Activated T-helper 1 cell treated with anti-CD3 and anti-CD28 coated beads, Interleukin-2, amount 50 U/mL, for 16 hours (primary cell): ENCODE measurements around the gene MAGI1.
"Not testable (repeated sequence)": the region's sequence is repeated elsewhere in the genome, so short reads cannot be mapped to it uniquely, and the experiment has no call there.

ENCODE experiments used
- DNase-seq, 2 donors: peaks; one replicate each; pipeline ENCODE4 v3.0.0-alpha.2; 2020; ENCODE audit warnings: low read depth in 1 of 2, low spot score in 1 of 2

Gene MAGI1

DNA sequence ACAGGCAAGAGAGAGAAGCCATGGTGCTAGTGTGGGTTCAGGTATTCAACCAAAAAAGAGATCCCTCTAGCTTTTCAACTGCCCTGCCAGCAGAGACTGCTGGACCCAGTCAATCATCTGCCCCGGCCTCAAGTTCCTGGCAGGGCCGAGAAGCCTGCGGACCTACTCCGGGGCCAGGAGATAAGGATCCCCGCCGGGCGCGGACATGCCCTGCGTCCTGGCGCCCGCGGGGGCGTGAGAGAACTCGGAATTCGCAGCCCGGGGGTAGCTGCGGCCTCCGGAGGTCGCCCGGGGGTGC lies 821 bp upstream of the MAGI1 start:
- no peak for DNase-seq

DNA sequence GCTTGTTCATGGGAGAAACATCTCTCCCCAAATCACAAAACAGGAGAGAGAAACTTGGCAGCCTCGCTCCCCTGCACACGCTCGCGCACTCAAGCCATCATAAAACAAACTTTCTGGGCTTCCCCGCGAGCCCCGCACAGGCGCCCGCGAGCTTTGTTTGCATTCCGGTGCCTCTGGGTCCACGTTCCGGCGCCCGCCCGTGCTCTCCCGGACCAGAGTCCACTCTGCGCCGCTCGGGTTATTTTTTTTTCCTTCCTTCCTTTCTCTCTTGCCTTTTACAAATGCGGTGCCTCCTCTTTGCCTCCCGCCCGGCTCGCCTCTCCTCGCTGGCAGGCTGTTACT lies 363 bp downstream of the MAGI1 start:
- no peak for DNase-seq

DNA sequence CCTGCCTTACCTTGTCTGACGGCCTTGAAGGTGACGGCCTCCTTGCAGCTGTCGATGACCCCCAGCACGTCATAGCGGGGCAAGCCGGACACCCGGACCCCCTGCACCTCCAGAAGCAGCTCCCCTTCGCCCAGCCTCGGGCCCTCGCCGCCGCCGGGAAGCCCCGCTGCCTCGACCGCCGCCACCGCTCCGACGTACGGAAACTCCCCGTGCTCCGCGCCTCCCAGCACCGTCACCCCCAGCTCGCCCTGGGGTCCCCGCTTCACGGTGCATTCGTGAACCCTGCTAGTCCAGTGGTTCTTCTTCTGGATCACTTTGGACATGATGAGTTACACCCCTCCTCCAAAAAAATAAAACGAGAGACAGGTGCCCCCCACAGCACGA lies 740 bp downstream of the MAGI1 start:
- no peak for DNase-seq

DNA sequence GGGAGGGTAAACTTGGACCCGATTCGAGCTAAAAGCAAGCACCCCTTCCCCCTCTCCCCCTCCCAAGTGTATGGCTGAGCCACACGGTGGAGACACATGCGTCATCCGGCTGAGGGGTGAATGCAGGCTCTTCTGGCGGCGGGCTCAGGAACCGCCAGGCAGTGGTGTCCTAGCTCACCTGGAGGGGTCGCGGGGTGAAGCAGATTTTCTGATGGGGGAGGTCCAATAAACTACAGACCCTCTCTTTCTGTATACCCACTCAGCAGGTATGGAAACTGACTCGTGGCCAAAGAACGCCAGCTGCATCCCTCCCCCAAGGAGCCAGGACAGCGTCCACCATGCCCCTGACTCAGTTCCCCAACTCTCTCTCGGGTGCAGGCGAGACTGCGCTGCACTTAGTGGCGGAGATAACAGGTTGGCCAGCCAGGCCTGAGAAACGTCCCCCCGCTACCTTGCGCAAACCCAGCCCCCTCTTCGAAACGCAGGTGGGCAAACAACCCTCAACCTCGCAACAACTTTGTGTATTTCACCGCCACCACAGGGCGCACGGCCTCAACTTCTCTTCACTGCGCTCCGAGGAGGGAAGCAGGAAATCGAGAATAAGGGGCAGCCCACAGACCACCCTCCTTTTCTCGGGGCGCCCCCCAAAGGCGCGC lies 1.3 kb downstream of the MAGI1 start:
- DNase-seq: no peak

DNA sequence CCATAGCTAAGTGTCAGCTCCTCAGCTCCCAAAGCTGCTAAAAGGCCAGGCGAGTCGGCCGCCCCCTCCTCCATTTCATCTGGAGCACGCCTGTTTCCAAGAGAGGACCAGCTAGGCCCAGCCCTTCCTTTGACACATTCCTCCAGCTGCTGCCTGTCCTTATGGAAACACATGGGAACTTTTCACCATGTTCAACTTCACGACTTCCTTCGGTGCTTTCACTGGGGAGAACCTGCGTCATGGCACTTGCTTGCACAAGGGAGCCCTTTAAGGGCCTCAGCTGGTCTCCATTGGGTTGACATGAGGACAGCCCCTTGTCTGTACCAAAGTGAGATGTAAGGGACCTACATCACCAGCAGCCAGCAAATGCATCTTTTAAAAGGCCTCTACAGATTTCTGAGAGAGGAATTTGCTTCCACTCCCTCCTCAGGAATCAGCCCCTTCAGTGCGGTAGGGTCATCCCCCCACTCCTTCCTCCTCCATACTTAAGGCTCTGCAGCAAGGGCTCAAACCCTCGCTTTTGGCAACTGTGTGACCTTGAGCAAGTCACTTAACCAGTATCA lies 2.1 kb downstream of the MAGI1 start:
- DNase-seq: no peak

DNA sequence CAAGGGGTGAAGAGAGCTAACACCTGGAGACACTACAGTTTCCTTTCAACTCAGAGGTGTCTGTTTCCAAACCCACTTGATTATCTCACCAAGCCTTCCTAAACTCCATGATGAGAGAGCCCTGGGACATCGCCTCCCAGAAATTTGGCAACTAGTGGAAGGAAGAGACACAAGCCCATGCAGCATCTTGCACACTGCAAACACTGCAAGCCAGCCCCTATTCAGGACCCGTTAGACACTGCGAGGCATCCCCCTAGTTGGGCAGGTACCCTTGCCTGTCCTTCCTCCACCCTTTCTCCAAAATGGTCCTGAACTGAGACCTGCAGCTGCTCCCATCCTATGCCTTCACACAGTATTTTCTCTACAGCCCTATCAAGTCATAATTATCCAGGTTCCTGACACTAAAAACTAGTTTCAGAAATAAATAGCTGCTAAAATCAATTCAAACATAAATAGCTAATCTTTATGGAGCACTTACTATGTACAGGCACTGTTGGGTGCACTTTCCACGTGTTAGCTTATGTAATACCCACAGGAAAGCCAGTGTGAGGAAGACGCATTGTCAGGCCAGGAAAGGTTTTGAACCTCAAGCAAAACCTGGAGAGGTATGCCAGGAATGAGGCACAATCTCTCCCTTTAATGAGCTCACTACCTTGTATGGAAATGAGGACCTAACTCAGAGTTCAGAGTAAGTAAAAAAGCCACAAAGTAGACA lies 2.8 kb downstream of the MAGI1 start:
- DNase-seq: no peak

DNA sequence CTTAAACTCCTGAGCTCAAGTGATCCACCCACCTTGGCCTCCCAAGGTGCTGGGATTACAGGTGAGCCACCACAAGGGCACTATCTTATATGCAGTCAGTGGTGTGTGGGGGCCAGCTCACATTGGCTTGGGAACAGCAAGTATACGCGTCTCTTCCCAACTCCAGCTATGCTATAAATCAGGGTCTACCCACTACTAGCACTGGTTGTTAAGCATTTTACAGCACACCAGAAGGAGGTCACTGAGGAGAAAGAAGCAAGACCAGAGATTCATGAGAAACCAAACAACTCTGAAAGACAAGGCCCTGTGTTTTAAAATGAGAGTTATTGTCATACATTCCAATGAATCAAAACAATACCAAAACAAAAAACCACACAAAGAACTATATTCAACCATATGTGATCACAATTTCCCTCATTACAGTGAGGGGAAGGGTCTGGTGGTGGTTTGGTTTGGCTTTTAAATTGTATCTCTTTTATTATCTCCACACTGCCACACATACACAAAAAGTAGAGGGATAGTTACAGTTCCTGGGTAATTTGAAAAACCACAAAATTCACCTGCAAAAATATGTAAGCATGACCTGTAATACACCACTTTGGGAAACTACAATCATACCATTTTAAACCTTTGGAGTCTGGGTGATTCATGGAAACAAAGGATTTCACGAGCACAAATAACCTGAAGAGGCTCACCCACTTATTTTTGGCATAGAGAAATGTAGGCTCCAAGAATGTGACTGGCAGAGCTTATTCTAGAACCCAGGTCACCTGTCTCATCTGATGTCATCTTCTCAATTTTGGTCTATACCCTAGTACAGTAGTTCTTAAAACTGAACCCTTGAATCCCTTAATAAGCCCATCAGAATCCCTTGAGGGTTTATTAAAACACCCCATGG lies 5.2 kb downstream of the MAGI1 start:
- DNase-seq: no peak

DNA sequence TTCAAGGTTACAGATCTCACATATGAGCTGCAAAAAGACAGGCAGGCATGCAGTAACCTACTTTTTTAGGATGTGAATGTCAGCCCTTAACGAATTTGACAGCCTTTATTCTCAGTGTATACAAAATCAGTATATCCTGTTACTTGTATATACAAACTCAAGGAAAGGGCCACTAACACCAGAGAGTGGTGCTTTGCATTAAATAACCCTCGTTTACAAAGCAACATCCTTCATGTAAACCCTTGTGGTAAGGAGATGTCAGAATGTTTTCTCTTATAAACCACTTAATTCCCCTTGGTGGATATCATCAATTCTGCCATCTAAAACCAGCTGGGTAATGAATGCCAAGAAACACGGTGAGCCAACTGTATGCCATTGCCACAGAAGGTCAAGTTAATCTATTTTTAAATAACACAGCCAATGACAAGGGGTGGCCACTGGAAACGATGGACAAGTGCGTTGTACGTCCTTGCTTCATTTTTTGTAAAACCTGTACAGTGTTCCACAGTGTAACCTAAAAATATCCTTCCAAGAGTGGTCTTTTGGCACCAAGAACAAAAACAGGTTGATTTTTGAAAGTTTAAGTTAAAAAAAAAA lies 7.5 kb downstream of the MAGI1 start:
- no peak for DNase-seq

DNA sequence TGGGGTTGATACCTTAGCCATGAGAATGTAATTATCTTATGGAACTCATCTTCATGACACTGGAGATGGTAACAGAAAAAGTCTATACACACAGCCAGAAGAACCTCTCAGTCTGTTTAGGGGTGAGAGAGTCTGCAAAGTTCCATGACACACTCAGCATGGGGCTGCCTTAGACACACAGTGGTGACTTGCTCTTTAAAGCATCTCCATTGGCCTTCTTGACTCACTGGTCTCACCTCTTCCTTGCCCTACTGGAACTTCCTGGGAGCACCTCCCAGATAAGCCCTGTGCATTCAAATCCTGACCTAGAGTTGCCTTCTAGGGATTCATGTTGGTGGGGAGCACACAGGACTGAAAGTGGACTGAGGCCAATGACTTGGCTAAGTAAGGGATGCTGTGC lies 9.3 kb downstream of the MAGI1 start:
- DNase-seq: no peak

DNA sequence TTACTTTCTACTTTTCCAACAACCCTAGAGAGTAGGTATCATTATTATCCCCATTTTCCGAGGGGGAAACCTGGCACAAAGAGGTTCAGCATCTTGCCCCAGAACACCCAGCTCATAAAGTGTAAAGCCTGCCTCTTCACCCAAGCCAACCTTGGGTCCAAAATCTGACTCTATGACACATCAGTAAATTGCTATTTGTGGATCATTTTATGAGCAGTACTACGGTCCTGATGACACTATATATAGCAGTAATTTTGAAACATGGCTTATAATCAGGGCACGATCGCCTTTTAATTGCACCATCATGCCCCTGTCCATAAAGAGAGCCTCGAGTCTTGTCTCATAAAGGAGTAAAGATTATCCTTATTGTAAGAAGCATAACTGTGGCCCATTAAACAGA lies 9.7 kb downstream of the MAGI1 start:
- no peak for DNase-seq

DNA sequence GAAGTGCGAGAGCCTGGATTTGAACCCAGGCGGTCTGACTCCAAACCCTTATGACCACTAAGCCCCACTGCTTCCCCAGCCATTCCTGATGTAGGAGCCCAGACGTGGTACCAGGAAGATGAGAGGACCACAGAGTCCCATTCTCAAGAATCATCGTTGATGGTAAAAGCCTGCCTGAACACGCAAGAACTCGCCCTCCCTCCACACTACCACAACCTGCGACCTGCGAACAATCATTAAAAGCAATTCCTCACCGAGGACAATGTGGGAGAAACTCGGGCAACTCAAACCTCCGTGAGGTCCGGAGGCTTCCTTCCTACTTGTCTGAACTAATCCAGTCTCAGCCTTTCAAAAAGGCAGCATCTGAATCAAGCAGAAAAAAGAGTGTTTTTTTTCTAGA lies 10.3 kb downstream of the MAGI1 start:
- no peak for DNase-seq

DNA sequence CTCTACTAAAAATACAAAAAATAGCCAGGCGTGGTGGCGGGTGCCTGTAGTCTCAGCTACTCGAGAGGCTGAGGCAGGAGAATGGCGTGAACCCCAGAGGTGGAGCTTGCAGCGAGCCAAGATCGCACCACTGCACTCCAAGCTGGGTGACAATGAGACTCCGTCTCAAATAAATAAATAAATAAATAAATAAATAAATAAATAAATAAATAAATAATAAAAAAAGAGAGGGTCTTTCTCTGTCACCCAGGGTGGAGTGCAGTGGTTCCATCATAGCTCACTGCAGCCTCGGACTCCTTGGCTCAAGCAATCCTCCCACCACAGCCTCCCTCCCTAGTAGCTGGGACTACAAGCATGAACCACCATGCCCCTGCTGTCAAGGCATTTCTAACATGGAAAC lies 11.6 kb downstream of the MAGI1 start:
- not testable (repeated sequence) for DNase-seq

DNA sequence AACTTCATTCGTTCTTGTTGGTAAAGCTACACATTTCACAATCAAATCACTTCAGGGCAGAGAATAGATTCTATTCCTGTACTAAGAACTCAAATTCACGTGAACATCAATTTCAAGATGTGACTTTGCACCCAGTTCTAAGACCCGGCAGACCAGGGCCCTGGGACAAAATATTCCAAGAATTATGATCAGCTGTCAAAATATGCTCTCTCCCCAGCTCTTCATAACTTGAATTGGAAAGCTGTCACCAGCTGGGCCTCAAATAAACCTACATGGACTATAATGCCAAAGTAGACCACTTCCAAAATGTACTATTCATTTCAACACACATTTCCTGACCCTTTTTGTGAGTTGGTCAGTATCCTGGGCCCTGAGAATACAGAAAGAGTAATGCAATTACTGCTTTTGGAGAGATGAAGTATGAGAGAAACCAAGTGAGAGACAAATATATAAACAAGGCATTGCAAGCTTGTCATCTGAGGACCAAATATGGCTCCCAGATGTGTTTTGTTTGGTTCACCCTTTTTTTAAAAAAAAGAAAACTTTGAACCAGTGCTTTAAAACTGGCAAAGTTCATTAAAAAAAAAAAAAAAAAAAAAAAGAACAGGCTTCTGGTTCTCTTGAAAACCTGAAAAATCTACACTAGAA lies 14.9 kb downstream of the MAGI1 start:
- DNase-seq: no peak

DNA sequence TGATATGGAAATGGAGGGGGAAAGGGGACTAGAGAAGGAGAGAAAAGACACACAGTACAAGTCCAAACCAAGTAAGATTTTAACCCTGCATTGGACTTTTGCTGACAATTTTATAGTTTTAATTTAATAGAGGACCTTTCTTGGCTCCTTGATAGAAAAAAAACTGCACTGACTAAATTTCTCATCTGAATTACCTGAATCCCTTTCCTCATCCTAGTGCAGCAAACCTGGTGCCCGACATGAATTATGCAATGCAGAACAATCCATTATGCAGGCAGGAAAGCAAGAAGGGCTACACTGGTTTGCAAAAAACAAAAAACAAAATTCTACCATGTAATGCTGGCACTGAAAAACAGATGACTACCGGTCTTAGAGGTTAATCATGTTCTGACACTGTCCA lies 15.5 kb downstream of the MAGI1 start:
- DNase-seq: no peak

DNA sequence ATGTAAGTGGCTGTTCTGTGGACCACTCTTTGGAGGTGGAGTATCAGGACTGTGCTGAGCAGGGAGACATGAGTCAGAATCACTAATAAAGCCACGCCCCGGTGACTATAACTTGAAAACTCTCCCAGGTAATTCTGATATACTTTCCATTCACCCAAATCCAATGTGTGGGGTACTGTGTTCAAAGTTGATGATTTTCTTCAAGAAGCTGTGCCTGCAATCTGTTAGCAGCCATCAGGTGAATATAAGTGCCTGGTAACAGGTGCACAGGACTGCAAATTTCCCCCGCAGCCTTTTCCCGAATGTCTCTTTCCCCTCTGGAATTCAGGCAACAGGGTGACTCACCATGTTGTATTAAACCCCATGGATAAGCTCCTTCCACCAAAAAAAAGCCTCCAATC lies 17.0 kb downstream of the MAGI1 start:
- DNase-seq: no peak

DNA sequence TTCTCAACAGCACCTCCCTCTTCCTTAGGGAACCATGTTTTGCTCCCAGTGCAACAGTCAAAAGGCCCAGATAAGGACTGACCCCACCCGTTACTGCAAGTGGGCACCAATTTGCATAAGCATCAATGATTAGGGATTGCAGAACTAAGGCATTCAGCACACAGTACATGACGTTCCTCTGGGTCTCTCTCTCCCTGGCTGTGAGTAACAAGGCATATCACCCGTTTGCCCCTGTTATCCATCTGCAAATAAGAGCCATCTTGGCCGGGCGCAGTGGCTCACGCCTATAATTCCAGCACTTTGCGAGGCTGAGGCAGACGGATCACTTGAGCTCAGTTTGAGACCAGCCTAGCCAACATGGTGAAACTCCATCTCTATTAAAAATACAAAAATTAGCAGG lies 18.8 kb downstream of the MAGI1 start:
- no peak for DNase-seq

DNA sequence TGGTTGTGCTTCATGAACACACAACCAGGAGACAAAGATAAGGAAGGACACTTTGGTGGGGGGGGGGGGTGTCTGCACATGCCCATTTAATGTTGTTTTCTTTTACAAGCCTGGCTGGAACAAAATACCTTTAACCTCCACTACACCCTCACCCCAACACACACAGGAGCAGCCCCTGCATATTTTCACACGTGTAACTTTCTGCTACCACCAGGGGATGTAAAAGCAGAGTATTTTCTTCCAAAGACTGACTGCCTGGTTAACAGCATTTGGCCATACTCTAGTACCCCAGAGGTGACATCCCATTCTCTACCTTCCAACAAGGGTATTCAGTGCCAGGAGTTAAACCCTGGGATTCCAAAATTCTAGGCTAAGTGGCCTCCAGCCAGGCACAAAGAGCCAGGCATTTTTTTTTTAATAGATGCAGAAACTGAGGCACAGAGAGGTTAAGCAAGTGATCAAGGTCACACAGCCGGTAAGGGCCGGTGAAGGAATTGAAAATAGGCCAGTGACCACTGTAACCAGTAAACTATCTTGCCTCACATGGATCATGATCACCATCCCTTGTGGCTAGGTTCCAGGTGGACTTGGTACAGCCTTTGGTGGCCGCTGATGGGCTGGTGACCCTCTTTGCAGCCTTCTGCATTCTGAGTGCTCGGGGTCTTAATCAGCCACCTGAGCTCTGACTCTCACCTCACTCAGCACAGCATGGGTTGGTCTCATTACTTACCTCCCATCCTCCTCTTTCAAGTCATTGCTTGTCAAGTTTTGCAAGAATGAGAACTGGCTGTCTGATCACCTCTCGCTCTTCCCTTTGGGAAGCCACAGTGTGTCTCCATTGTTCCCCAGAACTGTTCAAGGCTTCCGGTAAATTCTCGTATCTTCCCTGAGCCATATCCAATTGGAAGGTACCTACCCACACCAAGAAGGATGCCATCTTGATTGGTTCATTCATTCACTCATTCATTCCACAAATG lies 20.4 kb downstream of the MAGI1 start:
- DNase-seq: no peak

DNA sequence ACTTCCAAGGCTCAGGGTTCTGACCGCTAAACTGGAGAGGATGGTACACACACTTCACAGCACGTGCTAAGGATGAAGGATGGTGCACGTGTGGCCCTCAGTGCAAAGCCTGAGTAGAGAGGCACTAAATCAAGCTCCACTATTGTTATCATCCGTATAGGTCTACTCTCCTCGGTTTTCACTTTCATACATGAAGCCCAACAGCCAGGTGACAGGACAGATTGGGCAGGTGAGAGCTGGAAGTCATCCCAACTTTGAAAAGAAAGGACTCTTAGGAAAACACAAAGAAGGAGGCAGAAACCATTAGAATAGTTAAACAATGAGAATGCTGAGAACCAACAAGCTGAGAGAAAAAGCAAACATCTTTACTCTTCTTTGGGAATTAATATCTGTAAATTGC lies 21.1 kb downstream of the MAGI1 start:
- no peak for DNase-seq

DNA sequence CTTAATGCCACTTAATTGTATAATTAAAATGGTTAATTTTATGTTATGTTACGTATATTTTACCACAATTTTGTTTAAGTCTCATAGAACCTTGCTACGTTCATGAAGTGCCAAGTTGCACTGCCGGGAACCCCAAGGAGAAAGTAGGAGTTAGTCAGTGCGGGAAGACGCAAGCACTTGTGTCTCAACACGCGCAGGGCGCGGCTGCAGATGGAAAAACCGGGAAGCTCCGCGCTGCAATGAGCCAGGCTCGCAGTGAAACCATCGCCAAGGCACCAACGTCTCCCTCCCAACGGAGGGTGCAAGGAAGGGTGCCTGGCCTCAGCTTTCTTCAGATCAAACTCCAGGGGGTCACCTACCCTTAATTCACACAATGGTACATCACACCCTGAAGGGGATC lies 21.6 kb downstream of the MAGI1 start:
- no peak for DNase-seq

DNA sequence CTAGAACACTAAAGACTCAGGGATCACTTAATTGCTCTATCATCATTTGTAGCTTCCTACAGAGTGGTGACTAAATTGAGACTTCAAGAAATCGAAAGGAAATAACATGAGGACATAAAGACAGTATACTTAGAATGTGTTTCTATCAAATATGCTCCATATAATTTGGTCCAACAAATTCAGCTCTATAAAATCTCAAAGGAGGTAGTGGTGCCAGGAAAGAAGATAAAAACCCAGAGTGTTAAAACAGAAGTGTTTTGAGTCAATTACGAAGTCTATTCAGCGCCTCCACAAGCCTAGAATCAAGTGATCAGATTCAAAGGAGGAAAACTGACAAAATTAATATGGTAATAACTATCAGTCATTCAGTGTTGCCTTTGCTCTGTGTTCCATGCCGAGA lies 22.9 kb downstream of the MAGI1 start:
- DNase-seq: no peak
